HG02642 (cell line): ENCODE results near the gene TCEA2.
A peak's percentile ranks its signal among the peaks of the same experiment; 100 is the strongest.

Source experiments
- ATAC-seq: cut with Tn5 transposase; IDR thresholded peaks from one replicate; pipeline ENCODE4 v1.9.1; 2021; ENCODE audit warnings: mild to moderate bottlenecking; ENCODE audit not compliant: unreplicated experiment, poor library complexity

Gene TCEA2

GRCh38 chr20:64062596-64063388 is at the start of gene TCEA2:
Gene TCEA2, plus strand, starts transcription at chr20:64063198. Its CDS starts 115 bp downstream, at chr20:64063313.
- ATAC-seq: peak; percentile 84

GRCh38 chr20:64015635-64016034 is 47.4 kb upstream of the TCEA2 start:
- ATAC-seq: no peak

DNA sequence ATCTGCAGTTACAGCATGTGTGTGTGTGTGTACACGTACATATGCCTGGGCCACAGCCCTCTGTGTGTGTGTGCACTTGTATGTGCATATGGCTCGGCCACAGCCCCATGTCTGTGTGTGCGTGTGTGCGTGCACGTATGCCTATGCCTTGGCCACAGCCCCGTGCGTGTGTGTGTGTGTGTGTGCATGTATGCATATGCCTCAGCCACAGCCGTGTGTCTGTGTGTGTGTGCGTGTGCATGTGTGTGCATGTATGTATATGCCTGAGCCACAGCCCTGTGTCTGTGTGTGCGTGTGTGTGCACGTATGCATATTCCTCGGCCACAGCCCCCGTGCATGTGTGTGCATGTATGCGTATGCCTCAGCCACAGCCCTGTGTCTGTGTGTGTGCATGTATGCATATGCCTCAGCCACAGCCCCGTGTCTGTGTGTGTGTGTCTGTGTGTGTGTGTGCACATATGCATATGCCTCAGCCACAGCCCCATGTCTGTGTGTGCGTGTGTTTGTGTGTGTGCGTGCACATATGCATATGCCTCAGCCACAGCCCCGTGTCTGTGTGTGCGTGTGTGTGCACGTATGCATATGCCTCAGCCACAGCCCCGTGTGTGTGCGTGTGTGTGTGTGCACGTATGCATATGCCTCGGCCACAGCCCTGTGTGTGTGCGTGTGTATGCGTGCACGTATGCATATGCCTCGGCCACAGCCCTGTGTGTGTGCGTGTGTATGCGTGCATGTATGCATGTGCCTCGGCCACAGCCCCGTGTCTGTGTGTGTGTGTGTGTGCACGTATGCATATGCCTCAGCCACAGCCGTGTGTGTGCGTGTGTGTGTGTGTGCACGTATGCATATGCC is 41.6 kb upstream of the TCEA2 start:
- ATAC-seq: no peak

- no peak for ATAC-seq
Observed at GRCh38 chr20:64022671-64023360, 40.2 kb upstream of the TCEA2 start.

GRCh38 chr20:64023361-64024140 is 39.4 kb upstream of the TCEA2 start:
- no peak for ATAC-seq

DNA sequence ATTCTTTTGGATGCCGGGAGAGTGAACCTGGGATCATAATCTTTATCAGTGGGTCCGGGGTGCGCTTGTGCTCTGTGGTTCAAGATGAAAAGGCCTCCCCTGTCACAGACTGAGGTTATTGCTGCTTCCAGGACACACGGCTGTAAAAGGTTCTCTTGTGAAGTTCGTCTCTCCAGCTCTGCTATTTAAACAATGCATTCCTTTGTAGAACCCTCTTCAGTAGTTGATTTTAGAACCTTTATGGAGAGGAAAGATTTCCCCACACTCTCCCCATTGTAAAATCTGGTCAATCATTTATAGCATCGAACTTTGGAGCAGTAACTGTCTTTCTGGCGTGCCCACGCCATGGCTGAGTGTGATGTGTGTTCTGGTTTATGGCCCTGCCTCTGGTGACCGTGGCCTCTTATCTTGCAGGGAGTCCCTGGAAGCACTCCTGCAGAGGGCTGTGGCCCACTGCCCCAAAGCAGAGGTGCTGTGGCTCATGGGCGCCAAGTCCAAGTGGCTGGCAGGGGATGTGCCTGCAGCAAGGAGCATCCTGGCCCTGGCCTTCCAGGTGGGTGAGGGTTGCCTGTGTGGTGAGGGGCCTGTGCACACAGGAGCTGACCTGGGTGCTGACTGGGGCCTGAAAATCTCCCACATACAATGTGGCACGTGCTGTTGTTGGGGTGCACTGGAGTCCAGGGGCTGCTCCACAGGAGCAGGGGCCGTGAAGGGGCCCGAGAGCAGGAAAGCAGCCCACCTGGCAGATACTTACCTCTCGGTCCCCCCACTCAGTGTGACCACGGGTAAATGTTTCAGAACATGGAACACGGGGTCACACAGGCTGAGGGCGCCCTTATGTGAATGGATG is 38.6 kb upstream of the TCEA2 start:
- no peak for ATAC-seq

DNA sequence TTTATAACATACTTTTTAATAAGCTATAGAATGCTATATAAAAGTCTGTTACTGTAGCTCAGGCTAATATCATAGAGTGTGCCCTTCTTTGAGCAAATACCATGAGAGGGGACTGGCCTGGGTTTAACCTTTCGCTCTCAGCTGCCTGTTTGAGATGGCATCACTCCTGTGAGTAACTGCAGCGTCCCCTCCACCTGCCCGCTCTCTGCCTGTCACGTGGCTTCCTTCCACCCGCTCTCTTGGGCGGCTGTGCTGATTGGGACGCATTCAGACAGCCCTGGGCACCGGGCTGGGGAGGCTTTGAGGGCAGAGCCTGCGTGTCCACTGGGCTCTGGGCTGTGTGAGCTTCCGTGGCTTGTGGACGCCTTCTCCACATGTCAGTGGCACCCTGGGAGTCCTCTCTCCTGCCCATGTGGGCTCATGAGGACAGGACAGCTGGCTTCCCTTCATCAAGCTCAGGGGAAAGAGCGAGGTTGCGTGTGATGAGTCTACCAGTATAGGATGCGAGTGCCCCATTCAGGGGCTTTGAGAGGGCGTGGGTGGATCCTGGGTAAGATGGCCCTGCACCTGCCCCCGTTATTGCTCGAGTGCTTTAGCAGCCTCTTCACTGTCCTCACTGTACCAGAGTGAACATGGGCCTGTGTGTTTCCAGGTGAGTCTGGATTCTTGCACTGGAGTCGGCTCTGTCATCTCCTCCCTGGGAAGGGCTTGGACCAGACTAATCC is 37.7 kb upstream of the TCEA2 start:
- no peak for ATAC-seq

DNA sequence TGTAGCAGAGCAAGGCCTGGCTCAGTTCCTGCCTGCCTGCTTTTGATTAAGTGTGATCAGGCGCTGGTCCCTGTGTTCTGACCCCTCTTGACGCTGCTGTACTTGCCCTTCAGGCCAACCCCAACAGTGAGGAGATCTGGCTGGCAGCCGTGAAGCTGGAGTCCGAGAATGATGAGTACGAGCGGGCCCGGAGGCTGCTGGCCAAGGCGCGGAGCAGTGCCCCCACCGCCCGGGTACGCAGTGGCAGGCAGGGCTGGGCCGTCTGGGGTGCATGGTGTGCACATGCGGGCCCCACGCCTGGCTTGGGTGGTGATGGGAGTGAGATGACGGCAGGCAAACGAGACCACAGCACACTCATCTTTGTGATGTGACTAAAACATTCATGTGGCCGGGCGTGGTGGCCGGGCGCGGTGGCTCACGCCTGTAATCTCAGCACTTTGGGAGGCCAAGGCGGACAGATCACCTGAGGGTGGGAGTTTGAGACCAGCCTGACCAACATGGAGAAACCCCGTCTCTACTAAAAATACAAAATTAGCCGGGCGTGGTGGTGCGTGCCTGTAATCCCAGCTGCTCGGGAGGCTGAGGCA is 37.1 kb upstream of the TCEA2 start:
- ATAC-seq: no peak

- no peak for ATAC-seq
Observed at GRCh38 chr20:64027981-64028685, 34.9 kb upstream of the TCEA2 start.

- no peak for ATAC-seq
Observed at GRCh38 chr20:64029293-64030117, 33.5 kb upstream of the TCEA2 start.

- ATAC-seq: no peak
Observed at GRCh38 chr20:64030371-64031134, 32.4 kb upstream of the TCEA2 start.

DNA sequence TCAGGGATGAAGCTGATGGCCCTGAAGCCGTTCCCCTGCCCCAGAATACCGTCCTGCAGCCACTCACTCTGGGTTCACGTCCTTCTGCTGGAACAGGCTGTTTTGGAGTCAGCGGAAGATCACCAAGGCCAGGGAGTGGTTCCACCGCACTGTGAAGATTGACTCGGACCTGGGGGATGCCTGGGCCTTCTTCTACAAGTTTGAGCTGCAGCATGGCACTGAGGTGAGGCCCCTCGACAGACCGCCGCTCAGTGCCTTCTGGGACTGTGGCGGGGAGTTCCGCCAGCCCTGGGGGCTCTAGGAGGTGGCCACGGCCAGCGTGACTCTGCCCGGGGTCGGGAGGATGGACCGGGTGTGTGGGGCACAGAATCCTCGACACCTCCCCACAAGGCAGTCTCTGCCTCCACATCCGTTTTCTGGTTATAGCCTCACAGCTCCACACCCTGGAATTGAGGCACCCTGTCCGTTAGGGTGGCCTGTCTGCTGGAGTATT is 31.1 kb upstream of the TCEA2 start:
- ATAC-seq: no peak

DNA sequence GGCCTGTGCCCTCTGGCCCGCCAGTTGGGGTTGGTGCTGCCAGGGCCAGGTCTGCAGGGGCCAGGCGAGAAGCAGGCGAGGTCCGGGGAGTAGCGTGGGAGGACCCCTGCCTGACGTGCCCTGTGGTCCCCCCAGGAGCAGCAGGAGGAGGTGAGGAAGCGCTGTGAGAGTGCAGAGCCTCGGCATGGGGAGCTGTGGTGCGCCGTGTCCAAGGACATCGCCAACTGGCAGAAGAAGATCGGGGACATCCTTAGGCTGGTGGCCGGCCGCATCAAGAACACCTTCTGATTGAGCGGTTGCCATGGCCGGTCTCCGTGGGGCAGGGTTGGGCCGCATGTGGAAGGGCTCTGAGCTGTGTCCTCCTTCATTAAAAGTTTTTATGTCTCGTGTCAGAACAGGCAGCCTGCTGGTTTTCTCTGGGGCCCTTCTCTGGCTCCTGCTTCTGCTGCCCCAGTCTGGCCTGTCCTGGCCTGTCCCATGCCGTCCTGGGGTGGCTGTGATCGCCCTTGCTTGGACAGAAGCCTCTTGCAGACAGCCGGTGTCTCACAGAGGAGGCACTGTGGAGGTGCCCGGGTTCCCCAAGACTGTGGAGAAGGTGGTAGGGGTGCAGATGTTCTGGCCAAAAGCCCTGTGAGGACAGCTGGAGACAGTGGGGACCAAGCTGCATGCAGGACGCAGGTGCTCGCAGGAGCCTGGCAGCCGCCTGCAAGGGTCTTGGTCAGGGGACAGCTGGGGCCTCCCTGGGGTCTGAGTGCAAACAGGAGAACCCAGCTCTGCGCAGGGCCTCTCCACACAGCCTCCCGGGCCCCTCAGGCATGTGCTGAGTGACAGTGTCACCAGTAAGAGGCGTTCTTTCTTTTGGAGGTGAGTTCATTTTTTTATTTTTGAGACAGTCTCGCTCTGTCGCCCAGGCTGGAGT is 30.0 kb upstream of the TCEA2 start:
- no peak for ATAC-seq

- ATAC-seq: no peak
Observed at GRCh38 chr20:64033981-64034493, 29.0 kb upstream of the TCEA2 start.
